ENCODE data around the gene HOXD9. TPM values are rescaled to one million over a fixed set of nuclear protein-coding genes. Genes with fewer than 3 reads are reported as not detected.

HOXD9 gene
- total RNA-seq, 2 experiments from 2014 or later, result not detected

- CTCF ChIA-PET, result interaction anchor here (1.1 to 5.3 kb wide), 2 partner anchors 312 to 495 kb away, joined by 5 to 93 read pairs; no protein-coding TSS in a partner anchor
- intact Hi-C loops (cut with micrococcal nuclease), result no loop called here
- peaks cover 3% of the 10 kb centered on the region for H3K36me3 Mint-ChIP-seq (ENCODE audit: low read depth)
- H3K27ac Mint-ChIP-seq, result no peak overlapping the region
- peaks cover 16% of the 10 kb centered on the region for H3K4me1 Mint-ChIP-seq (ENCODE audit: low read depth)
- H3K27me3 Mint-ChIP-seq (ENCODE audit: low read depth), result peaks cover 85% of the 10 kb centered on the region
- H3K4me3 Mint-ChIP-seq, result no peak overlapping the region
- H3K9me3 Mint-ChIP-seq, result peaks cover 5% of the 10 kb centered on the region
- DNase-seq, result no peak
Measured at GRCh38 chr2:176142281-176142680, 19.8 kb downstream of the HOXD9 start.

- intact Hi-C loops (cut with micrococcal nuclease), result no loop called here
- DNase-seq, result no peak
- H3K9me3 Mint-ChIP-seq, result no peaks in the 10 kb centered on the region
- no peak overlapping the region for H3K4me3 Mint-ChIP-seq
- no peaks in the 10 kb centered on the region for H3K36me3 Mint-ChIP-seq (ENCODE audit: low read depth)
- CTCF ChIA-PET, result interaction anchor here (1.1 kb wide), 2 partner anchors 10 to 14 kb away, joined by 4 to 5 read pairs; no protein-coding TSS in a partner anchor
- peaks cover 87% of the 10 kb centered on the region for H3K27me3 Mint-ChIP-seq (ENCODE audit: low read depth)
- H3K4me1 Mint-ChIP-seq (ENCODE audit: low read depth), result peaks cover 14% of the 10 kb centered on the region
- no peak overlapping the region for H3K27ac Mint-ChIP-seq
Measured at GRCh38 chr2:176145085-176145969, 22.8 kb downstream of the HOXD9 start.

GRCh38 chr2:176146101-176146500, 23.6 kb downstream of the HOXD9 start:
- no peak for DNase-seq
- H3K27me3 Mint-ChIP-seq (ENCODE audit: low read depth), result peaks cover 90% of the 10 kb centered on the region
- peaks cover 11% of the 10 kb centered on the region for H3K4me1 Mint-ChIP-seq (ENCODE audit: low read depth)
- no peaks in the 10 kb centered on the region for H3K36me3 Mint-ChIP-seq (ENCODE audit: low read depth)
- intact Hi-C loops (cut with micrococcal nuclease), result no loop called here
- H3K9me3 Mint-ChIP-seq, result no peaks in the 10 kb centered on the region
- CTCF ChIA-PET, result no interaction called here
- H3K4me3 Mint-ChIP-seq, result no peak overlapping the region
- no peak overlapping the region for H3K27ac Mint-ChIP-seq

- DNase-seq, result no peak
- Mint-ChIP-seq H3K4me3 (no peak overlapping the region), H3K36me3 (ENCODE audit: low read depth) (no peaks in the 10 kb centered on the region), H3K27ac (no peak overlapping the region), H3K4me1 (ENCODE audit: low read depth) (peaks cover 12% of the 10 kb centered on the region), H3K9me3 (no peaks in the 10 kb centered on the region), H3K27me3 (ENCODE audit: low read depth) (peaks cover 90% of the 10 kb centered on the region)
- intact Hi-C loops (cut with micrococcal nuclease), result no loop called here
- CTCF ChIA-PET, result no interaction called here
Measured at GRCh38 chr2:176146645-176147044, 24.1 kb downstream of the HOXD9 start.

- no peak overlapping the region for H3K27ac Mint-ChIP-seq
- intact Hi-C loops (cut with micrococcal nuclease), result no loop called here
- DNase-seq, result no peak
- H3K36me3 Mint-ChIP-seq (ENCODE audit: low read depth), result no peaks in the 10 kb centered on the region
- no peak overlapping the region for H3K4me3 Mint-ChIP-seq
- H3K4me1 Mint-ChIP-seq (ENCODE audit: low read depth), result peaks cover 12% of the 10 kb centered on the region
- CTCF ChIA-PET, result interaction anchor here (1.2 kb wide), 1 partner anchor 8 kb away, joined by 3 read pairs; no protein-coding TSS in a partner anchor
- no peaks in the 10 kb centered on the region for H3K9me3 Mint-ChIP-seq
- H3K27me3 Mint-ChIP-seq (ENCODE audit: low read depth), result peaks cover 85% of the 10 kb centered on the region
Measured at GRCh38 chr2:176147210-176147799, 24.8 kb downstream of the HOXD9 start.

- Mint-ChIP-seq H3K4me1 (ENCODE audit: low read depth) (peaks cover 17% of the 10 kb centered on the region), H3K27ac (no peak overlapping the region), H3K27me3 (ENCODE audit: low read depth) (peaks cover 86% of the 10 kb centered on the region)
Measured at GRCh38 chr2:176147800-176148496, 25.4 kb downstream of the HOXD9 start.

GRCh38 chr2:176148751-176149421, 26.4 kb downstream of the HOXD9 start:
- Mint-ChIP-seq H3K27me3 (ENCODE audit: low read depth) (peaks cover 84% of the 10 kb centered on the region), H3K4me3 (no peak overlapping the region), H3K27ac (no peak overlapping the region), H3K9me3 (no peaks in the 10 kb centered on the region), H3K36me3 (ENCODE audit: low read depth) (no peaks in the 10 kb centered on the region), H3K4me1 (ENCODE audit: low read depth) (peaks cover 17% of the 10 kb centered on the region)
- intact Hi-C loops (cut with micrococcal nuclease), result no loop called here
- CTCF ChIA-PET, result interaction anchor here (0.6 kb wide), 1 partner anchor 300 kb away, joined by 3 read pairs; no protein-coding TSS in a partner anchor
- no peak for DNase-seq

More at GRCh38 chr2:176147800-176148496, 25.4 kb downstream of the HOXD9 start:
- DNase-seq, result no peak
- Mint-ChIP-seq H3K9me3 (no peaks in the 10 kb centered on the region), H3K36me3 (ENCODE audit: low read depth) (no peaks in the 10 kb centered on the region), H3K4me3 (no peak overlapping the region)
- CTCF ChIA-PET, result interaction anchor here (1.2 kb wide), 1 partner anchor 9 kb away, joined by 3 read pairs; no protein-coding TSS in a partner anchor
- intact Hi-C loops (cut with micrococcal nuclease), result no loop called here

- DNase-seq, result no peak
- CTCF ChIA-PET, result no interaction called here
- H3K36me3 Mint-ChIP-seq (ENCODE audit: low read depth), result no peaks in the 10 kb centered on the region
- no peak overlapping the region for H3K4me3 Mint-ChIP-seq
- peaks cover 17% of the 10 kb centered on the region for H3K4me1 Mint-ChIP-seq (ENCODE audit: low read depth)
- H3K27me3 Mint-ChIP-seq (ENCODE audit: low read depth), result peaks cover 86% of the 10 kb centered on the region
- intact Hi-C loops (cut with micrococcal nuclease), result no loop called here
- no peaks in the 10 kb centered on the region for H3K9me3 Mint-ChIP-seq
- H3K27ac Mint-ChIP-seq, result no peak overlapping the region
Measured at GRCh38 chr2:176149481-176149938, 27.0 kb downstream of the HOXD9 start.

GRCh38 chr2:176149939-176150583, 27.5 kb downstream of the HOXD9 start:
- no peaks in the 10 kb centered on the region for H3K36me3 Mint-ChIP-seq (ENCODE audit: low read depth)
- CTCF ChIA-PET, result interaction anchor here (1.0 to 1.8 kb wide), 4 partner anchors 9 to 305 kb away, joined by 3 to 6 read pairs (median 6); no protein-coding TSS in a partner anchor

GRCh38 chr2:176150584-176151441, 28.3 kb downstream of the HOXD9 start:
- Mint-ChIP-seq H3K36me3 (ENCODE audit: low read depth) (no peaks in the 10 kb centered on the region), H3K4me1 (ENCODE audit: low read depth) (peaks cover 17% of the 10 kb centered on the region), H3K27me3 (ENCODE audit: low read depth) (peaks cover 84% of the 10 kb centered on the region), H3K27ac (no peak overlapping the region), H3K9me3 (no peaks in the 10 kb centered on the region), H3K4me3 (no peak overlapping the region)
- intact Hi-C loops (cut with micrococcal nuclease), result no loop called here
- no peak for DNase-seq
- CTCF ChIA-PET, result interaction anchor here (0.6 to 1.8 kb wide), 5 partner anchors 10 to 782 kb away, joined by 3 to 6 read pairs (median 5); no protein-coding TSS in a partner anchor

More at GRCh38 chr2:176149939-176150583, 27.5 kb downstream of the HOXD9 start:
- Mint-ChIP-seq H3K4me1 (ENCODE audit: low read depth) (peaks cover 17% of the 10 kb centered on the region), H3K9me3 (no peaks in the 10 kb centered on the region), H3K27me3 (ENCODE audit: low read depth) (peaks cover 85% of the 10 kb centered on the region), H3K27ac (no peak overlapping the region), H3K4me3 (no peak overlapping the region)
- intact Hi-C loops (cut with micrococcal nuclease), result no loop called here
- DNase-seq, result no peak

Measured in activated naive CD4-positive, alpha-beta T cell treated with anti-CD3 and anti-CD28 coated beads for 36 hours (primary cell).